ENCODE data around the gene PARN. TPM values are rescaled to one million over a fixed set of nuclear protein-coding genes. Genes with fewer than 3 reads are reported as not detected.

PARN gene
- total and polyA plus RNA-seq, 9 of the 15 experiments (the other 6 are each of a cell fraction or from before 2014, with no cell fraction given) = 9.6 to 51.3 (median 40.4) TPM

GRCh38 chr16:14618566-14618965, 11.5 kb downstream of the PARN start:
- no peak overlapping the region for H3K4me2 ChIP-seq (ENCODE audit: insufficient read depth, low read length)
- no peaks in the 10 kb centered on the region for H3K79me2 ChIP-seq (ENCODE audit: control insufficient read depth, insufficient read depth, low read length)
- ChIA-PET CTCF (ENCODE audit: low intra/inter-chr PET ratio) (no interaction called here), POLR2A (interaction anchor here (0.6 to 1.7 kb wide), 2 partner anchors 11 to 336 kb away, joined by 3 to 5 read pairs; partner anchors contain the start of gene PARN)
- no peak for FAIRE-seq
- no peak overlapping the region for H3K27ac ChIP-seq (ENCODE audit: extremely low read depth, low read depth, low read length)
- H3K9me3 ChIP-seq (replicated peaks; ENCODE audit: control insufficient read depth, insufficient read depth, low read depth, low read length) = no peaks in the 10 kb centered on the region
- WGBS (ENCODE audit: insufficient coverage, low coverage, missing lambda C conversion rate) = 95% methylated on average over 7 of the region's 7 CpGs
- no peaks in the 10 kb centered on the region; the same call in 1 of the 2 replicates for H4K20me1 ChIP-seq (replicated peaks; ENCODE audit: control insufficient read depth, insufficient read depth, low read length)
- H3K4me1 ChIP-seq (replicated peaks in 1 of 2; ENCODE audit: control insufficient read depth in 2 of 2, insufficient read depth in 2 of 2, low read length in 2 of 2) = no peaks in the 10 kb centered on the region; a peak in 1 of 5 replicates
- no peak for ATAC-seq
- H3K36me3 ChIP-seq (ENCODE audit: control insufficient read depth, insufficient read depth, low read length) = peaks cover 75% of the 10 kb centered on the region
- DNase-seq (ENCODE audit: extremely low read depth in 1 of 4, low spot score in 3 of 4) = no peak
- in situ Hi-C loops (cut with MboI) (no loop called here), intact Hi-C loops (cut with micrococcal nuclease) (no loop called here)
- no peak overlapping the region for H3K9ac ChIP-seq (ENCODE audit: insufficient read depth in 1 of 2, low read depth in 2 of 2, low read length in 2 of 2)
- no peaks in the 10 kb centered on the region for H3K9me1 ChIP-seq (ENCODE audit: control insufficient read depth, insufficient read depth, low read length)
- no peak overlapping the region for H3K4me3 ChIP-seq
- H2AFZ ChIP-seq (ENCODE audit: low read depth, low read length) = no peak overlapping the region
- H3K27me3 ChIP-seq (ENCODE audit: control insufficient read depth in 2 of 2, insufficient read depth in 2 of 2, low read length in 2 of 2) = no peaks in the 10 kb centered on the region
- no TSS peak for BruUV-seq (replicated peaks)
- TF ChIP-seq CTBP1 (IDR thresholded peaks at IDR 0.05; ENCODE audit: borderline replicate concordance) (no peak), CGGBP1 (CRISPR knock-in tag; IDR thresholded peaks at IDR 0.05) (no peak), FOXK1 (CRISPR knock-in tag; IDR thresholded peaks at IDR 0.05; ENCODE audit: borderline replicate concordance) (no peak), ETV5 (CRISPR knock-in tag; IDR thresholded peaks at IDR 0.05; ENCODE audit: low read depth) (no peak), STAG1 (CRISPR knock-in tag; IDR thresholded peaks at IDR 0.05; ENCODE audit: borderline replicate concordance) (no peak), ZBTB33 (CRISPR knock-in tag; IDR thresholded peaks at IDR 0.05) (no peak), ELK3 (CRISPR knock-in tag; IDR thresholded peaks at IDR 0.05) (no peak), ZNF609 (CRISPR knock-in tag; IDR thresholded peaks at IDR 0.05; ENCODE audit: borderline replicate concordance) (no peak), ETV1 (tag; conservative IDR thresholded peaks at IDR 0.05; ENCODE audit: low read depth) (no peak), NCOA4 (IDR thresholded peaks at IDR 0.05; ENCODE audit: partially characterized antibody) (no peak), ELF2 (CRISPR knock-in tag; IDR thresholded peaks at IDR 0.05) (no peak), MITF (IDR thresholded peaks at IDR 0.05) (no peak), KAT2B (IDR thresholded peaks at IDR 0.05; ENCODE audit: low read depth, low read length) (no peak)

Measured in K562 (cell line).